Keratinocyte (primary cell): ENCODE measurements around the gene RGS9BP. TPM values are rescaled to one million over a fixed set of nuclear protein-coding genes. Genes with fewer than 3 reads are reported as not detected.

Source experiments
- DNase-seq: peaks from one replicate; pipeline ENCODE4 v3.0.0-alpha.2; 2011; ENCODE audit warnings: low read depth, missing footprints, low spot score
- FAIRE-seq: peaks from 2 replicates; lab custom pipeline; 2011; peaks lifted over from hg19 to GRCh38; lab: Jason Lieb, UNC
- H2AFZ ChIP-seq: 2 replicates; pipeline ENCODE4 v1.6.0; 2012; ENCODE audit warnings: low read length, control low read depth, inconsistent platforms; ENCODE audit not compliant: control insufficient read depth
- H3K27ac ChIP-seq: 2 replicates; pipeline ENCODE4 v1.5.1; 2011; ENCODE audit warnings: low read length; ENCODE audit not compliant: control insufficient read depth, insufficient read depth
- H3K27me3 ChIP-seq: 3 replicates; pipeline ENCODE4 v1.6.0; 2011; ENCODE audit warnings: low read length; ENCODE audit not compliant: control insufficient read depth, insufficient read depth; ENCODE audit errors: extremely low read depth
- H3K36me3 ChIP-seq, 2 experiments: 2 replicates in 1 of 2; 3 replicates in 1 of 2; pipeline ENCODE4 v1.5.1; 2011; ENCODE audit warnings: low read length in 2 of 2, mild to moderate bottlenecking in 1 of 2; ENCODE audit not compliant: control insufficient read depth in 2 of 2, insufficient read depth in 2 of 2; ENCODE audit errors: extremely low read depth in 1 of 2
- H3K4me1 ChIP-seq: 3 replicates; pipeline ENCODE4 v1.5.1; 2011; ENCODE audit warnings: low read length; ENCODE audit not compliant: control insufficient read depth, insufficient read depth; ENCODE audit errors: extremely low read depth
- H3K4me2 ChIP-seq: 3 replicates; pipeline ENCODE4 v1.6.0; 2011; ENCODE audit warnings: low read depth, low read length; ENCODE audit not compliant: control insufficient read depth, insufficient read depth; ENCODE audit errors: extremely low read depth
- H3K4me3 ChIP-seq, 3 experiments: fragments of 200-600 bp in 1 of 3; sonication (generic) in 1 of 3; 2 replicates in 2 of 3; 3 replicates in 1 of 3; pipeline ENCODE4 v1.5.1; 2011 to 2016; ENCODE audit warnings: low read length in 3 of 3, mild to moderate bottlenecking in 3 of 3, control low read depth in 2 of 3, inconsistent platforms in 1 of 3, low read depth in 1 of 3, mixed read lengths in 1 of 3, mixed run types in 1 of 3, moderate library complexity in 1 of 3; ENCODE audit not compliant: control insufficient read depth in 2 of 3, insufficient read depth in 2 of 3; ENCODE audit errors: extremely low read depth in 1 of 3
- H3K79me2 ChIP-seq: 2 replicates; pipeline ENCODE4 v1.6.0; 2012; ENCODE audit warnings: low read length; ENCODE audit not compliant: control insufficient read depth, insufficient read depth
- H3K9ac ChIP-seq: 3 replicates; pipeline ENCODE4 v1.6.0; 2011; ENCODE audit warnings: low read length; ENCODE audit not compliant: control insufficient read depth, insufficient read depth; ENCODE audit errors: extremely low read depth
- H3K9me1 ChIP-seq: 3 replicates; pipeline ENCODE4 v1.6.0; 2011; ENCODE audit warnings: low read length; ENCODE audit not compliant: control insufficient read depth, insufficient read depth; ENCODE audit errors: extremely low read depth
- H3K9me3 ChIP-seq: 2 replicates; pipeline ENCODE4 v1.5.1; 2012; ENCODE audit warnings: low read depth, low read length; ENCODE audit not compliant: control insufficient read depth
- H4K20me1 ChIP-seq: 3 replicates; pipeline ENCODE4 v1.6.0; 2011; ENCODE audit warnings: low read length; ENCODE audit not compliant: control insufficient read depth, insufficient read depth; ENCODE audit errors: extremely low read depth
- EZH2 ChIP-seq: IDR thresholded peaks from one replicate; pipeline ENCODE4 v1.6.1; 2012; ENCODE audit warnings: inconsistent platforms, mild to moderate bottlenecking, low read length, moderate library complexity
- dilution Hi-C: fragments of 300-500 bp; cut with MboI; formaldehyde crosslinking; loops from one replicate; pipeline ENCODE4 v1.7.0; 2020; ENCODE audit warnings: low sequenced_read_pairs; ENCODE audit not compliant: extremely low pct_ligation_motif_present
- polyA plus RNA-seq, 5 experiments: library from polyadenylated mRNA; depleted of rRNA in 3 of 5; stranded (reverse) in 3 of 5; stranded (forward) in 1 of 5; unstranded in 1 of 5; fragments of >200 nt; gene quantifications; 1 replicate in 1 of 5; 2 replicates in 3 of 5; 3 replicates in 1 of 5; pipeline versions ENCODE4 v1.2.1 to v1.2.3, GENCODE V29; 2011 to 2012; ENCODE audit warnings: missing spikeins in 2 of 5, low read depth in 1 of 5, low replicate concordance in 1 of 5
- TF ChIP-seq, protein P1 (sequence below), 3 experiments: IDR thresholded peaks in 1 of 3; conservative IDR thresholded peaks in 1 of 3; optimal IDR thresholded peaks in 1 of 3; 2 replicates in 2 of 3; 3 replicates in 1 of 3; pipeline versions ENCODE3 to v1.5.1; 2011; ENCODE audit warnings: low read length in 3 of 3, mild to moderate bottlenecking in 3 of 3, moderate library complexity in 2 of 3, control low read depth in 1 of 3, inconsistent platforms in 1 of 3; ENCODE audit not compliant: insufficient read depth in 2 of 3; ENCODE audit errors: extremely low read depth in 1 of 3

RGS9BP gene
- polyA plus RNA-seq, 1 donor (not counting 4 experiments of a cell fraction or from before 2014, with no cell fraction given): 0.01 TPM

GRCh38 chr19:32666084-32666483, 9.6 kb upstream of the RGS9BP start:
- no peaks in the 10 kb centered on the region for H3K4me1 ChIP-seq
- H3K9ac ChIP-seq: no peak overlapping the region
- TF ChIP-seq, protein P1, sequence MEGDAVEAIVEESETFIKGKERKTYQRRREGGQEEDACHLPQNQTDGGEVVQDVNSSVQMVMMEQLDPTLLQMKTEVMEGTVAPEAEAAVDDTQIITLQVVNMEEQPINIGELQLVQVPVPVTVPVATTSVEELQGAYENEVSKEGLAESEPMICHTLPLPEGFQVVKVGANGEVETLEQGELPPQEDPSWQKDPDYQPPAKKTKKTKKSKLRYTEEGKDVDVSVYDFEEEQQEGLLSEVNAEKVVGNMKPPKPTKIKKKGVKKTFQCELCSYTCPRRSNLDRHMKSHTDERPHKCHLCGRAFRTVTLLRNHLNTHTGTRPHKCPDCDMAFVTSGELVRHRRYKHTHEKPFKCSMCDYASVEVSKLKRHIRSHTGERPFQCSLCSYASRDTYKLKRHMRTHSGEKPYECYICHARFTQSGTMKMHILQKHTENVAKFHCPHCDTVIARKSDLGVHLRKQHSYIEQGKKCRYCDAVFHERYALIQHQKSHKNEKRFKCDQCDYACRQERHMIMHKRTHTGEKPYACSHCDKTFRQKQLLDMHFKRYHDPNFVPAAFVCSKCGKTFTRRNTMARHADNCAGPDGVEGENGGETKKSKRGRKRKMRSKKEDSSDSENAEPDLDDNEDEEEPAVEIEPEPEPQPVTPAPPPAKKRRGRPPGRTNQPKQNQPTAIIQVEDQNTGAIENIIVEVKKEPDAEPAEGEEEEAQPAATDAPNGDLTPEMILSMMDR (optimal IDR thresholded peaks at IDR 0.05 in 1 of 3, IDR thresholded peaks at IDR 0.05 in 1 of 3, conservative IDR thresholded peaks at IDR 0.05 in 1 of 3; ENCODE audit: extremely low read depth in 1 of 3, insufficient read depth in 2 of 3, low read length in 3 of 3): no peak
- no peak for TF ChIP-seq EZH2
- H2AFZ ChIP-seq: no peak overlapping the region
- H3K4me3 ChIP-seq: no peak overlapping the region
- FAIRE-seq (no peak), DNase-seq (no peak)
- peaks cover 9% of the 10 kb centered on the region for H4K20me1 ChIP-seq
- peaks cover 86% of the 10 kb centered on the region for H3K79me2 ChIP-seq
- no peaks in the 10 kb centered on the region for H3K9me1 ChIP-seq
- no peak overlapping the region for H3K27ac ChIP-seq
- H3K36me3 ChIP-seq: peaks cover 2 to 6% of the 10 kb centered on the region in 2 experiments
- dilution Hi-C loops: no loop called here
- H3K4me2 ChIP-seq: no peak overlapping the region
- no peaks in the 10 kb centered on the region for H3K9me3 ChIP-seq
- no peaks in the 10 kb centered on the region for H3K27me3 ChIP-seq

- peaks cover 5 to 6% of the 10 kb centered on the region in 2 experiments for H3K36me3 ChIP-seq
- H3K27me3 ChIP-seq: no peaks in the 10 kb centered on the region
- no peak overlapping the region for H3K9ac ChIP-seq
- TF ChIP-seq, protein P1 (optimal IDR thresholded peaks at IDR 0.05 in 1 of 3, IDR thresholded peaks at IDR 0.05 in 1 of 3, conservative IDR thresholded peaks at IDR 0.05 in 1 of 3; ENCODE audit: extremely low read depth in 1 of 3, insufficient read depth in 2 of 3, low read length in 3 of 3): no peak
- no peak for TF ChIP-seq EZH2
- peaks cover 4% of the 10 kb centered on the region for H3K9me1 ChIP-seq
- DNase-seq (no peak), FAIRE-seq (no peak)
- H3K9me3 ChIP-seq: no peaks in the 10 kb centered on the region
- dilution Hi-C loops: no loop called here
- H4K20me1 ChIP-seq: peaks cover 18% of the 10 kb centered on the region
- H3K27ac ChIP-seq: no peak overlapping the region
- H3K79me2 ChIP-seq: peaks cover 93% of the 10 kb centered on the region
- no peak overlapping the region for H3K4me3 ChIP-seq
- no peak overlapping the region for H3K4me2 ChIP-seq
- H2AFZ ChIP-seq: no peak overlapping the region
- peaks cover 7% of the 10 kb centered on the region for H3K4me1 ChIP-seq
Observed at GRCh38 chr19:32669310-32669709, 6.3 kb upstream of the RGS9BP start.
